GM19372 (cell line): Measurements from ENCODE around the gene RPTOR.

Experiments used
- ATAC-seq: cut with Tn5 transposase; IDR thresholded peaks from one replicate; pipeline ENCODE4 v1.9.1; 2021; ENCODE audit warnings: mild to moderate bottlenecking, low read depth, moderate library complexity; ENCODE audit not compliant: unreplicated experiment

Gene RPTOR

GRCh38 chr17:80633207-80633606 is 88.6 kb downstream of the RPTOR start:
- no peak for ATAC-seq

- no peak for ATAC-seq
These were observed 89.4 kb downstream of the RPTOR start for GRCh38 chr17:80633994-80634566.

GRCh38 chr17:80636361-80637018 is 91.9 kb downstream of the RPTOR start:
- no peak for ATAC-seq

DNA sequence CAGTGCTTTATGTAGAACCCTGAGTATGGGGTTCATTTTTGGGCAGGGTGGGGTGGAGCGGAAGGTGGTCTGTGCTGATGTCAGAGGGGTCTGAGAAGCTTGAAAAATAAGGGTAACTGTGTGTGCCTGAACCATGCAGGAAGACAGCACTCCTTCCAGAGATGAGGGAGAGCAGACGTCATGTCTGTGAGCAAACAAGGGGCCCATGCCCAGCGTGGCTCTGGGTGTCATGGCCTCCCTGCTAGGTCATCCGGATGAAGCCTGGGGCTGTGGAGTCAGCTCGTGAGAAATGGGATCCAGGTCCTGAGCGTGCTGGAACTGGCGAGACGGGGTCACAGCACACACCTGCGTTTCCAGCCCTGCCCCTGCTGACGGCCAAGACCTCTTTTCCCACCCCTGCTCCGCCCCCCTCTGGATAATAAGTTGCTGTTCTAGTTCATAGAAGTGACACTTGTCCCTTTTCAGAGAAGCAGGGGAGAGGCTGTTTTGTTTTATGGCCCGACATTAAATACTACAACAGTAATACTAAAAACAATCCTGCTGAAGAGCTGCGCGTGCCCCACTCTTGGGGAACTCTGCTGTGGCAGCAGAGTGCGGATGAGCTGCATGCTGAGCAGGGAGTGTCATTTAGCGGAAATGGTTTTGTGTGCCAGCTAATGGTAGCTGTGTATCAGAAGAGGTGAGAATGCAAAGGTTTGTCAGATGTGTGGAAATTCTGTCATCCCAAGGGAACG is 92.6 kb downstream of the RPTOR start:
- no peak for ATAC-seq

- no peak for ATAC-seq
These were observed 95.0 kb downstream of the RPTOR start for GRCh38 chr17:80639658-80640057.

DNA sequence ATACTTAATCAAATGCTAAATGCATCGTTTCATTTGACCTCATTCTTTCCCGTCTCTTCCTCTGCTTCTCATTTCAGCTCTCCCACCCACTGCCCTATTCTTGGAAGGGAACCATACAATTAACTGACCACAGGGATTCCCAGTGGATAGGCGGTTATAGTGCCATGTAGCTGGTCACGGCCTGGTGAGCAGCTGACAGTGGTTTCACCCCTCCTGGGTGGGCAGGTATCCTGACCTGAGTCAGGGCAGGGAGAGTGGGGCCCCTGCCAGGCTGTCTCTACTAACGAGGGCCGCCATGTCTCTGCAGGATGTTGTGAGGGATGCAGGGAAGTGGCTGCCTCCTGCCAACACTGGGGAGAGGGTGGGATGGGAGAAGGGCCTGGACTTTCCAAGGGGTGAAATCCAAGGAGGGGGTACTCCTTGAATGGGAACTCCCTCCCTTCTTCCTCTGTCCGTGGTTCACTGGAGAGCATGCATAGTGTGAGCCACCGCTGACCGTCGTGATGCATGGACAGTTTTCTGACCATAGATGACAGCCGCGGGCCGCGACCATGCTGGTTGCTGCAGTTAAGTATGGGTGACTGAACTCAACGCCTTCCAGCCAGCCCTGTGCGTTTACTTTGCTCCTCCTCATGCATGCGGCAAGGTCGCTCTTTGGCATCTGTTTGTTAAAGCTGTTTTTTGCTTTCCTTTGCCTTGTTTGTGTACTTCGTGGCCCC is 95.9 kb downstream of the RPTOR start:
- no peak for ATAC-seq

DNA sequence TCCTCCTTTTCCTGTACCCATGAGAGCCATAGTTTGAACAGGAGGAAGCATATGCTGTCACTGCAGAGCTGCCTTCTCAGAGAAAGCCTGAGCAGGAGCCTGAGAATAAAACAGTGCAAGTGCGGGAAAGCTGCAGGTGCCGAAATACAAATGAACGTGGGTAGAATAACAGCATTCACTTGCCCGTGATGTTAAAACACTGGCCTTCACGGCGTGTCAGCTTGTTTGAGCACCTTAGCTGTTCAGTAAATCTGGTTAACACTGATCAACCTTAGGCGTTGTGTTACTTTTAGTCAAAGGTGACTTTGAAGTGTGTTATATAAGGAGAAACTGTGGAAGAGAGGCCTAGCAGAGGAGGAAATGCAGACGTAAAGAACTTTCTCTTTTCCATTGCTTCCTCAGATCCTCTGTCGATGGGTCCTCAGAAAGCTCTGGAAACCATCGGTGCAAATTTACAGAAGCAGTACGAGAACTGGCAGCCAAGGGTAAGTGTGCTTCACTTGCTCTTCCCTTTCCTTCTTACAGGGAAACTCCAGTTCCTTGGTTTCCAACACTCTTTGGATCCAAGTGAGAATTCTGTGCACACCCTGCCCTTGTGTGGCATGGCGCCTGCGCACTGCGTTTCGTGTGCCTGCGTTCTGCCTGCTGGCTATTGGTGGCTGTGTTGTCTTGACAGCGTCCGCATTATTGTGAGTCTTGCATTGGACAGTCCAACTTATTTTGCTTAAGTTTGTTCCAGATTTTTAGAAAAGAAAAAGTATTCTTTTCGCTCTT is 98.9 kb downstream of the RPTOR start:
- ATAC-seq: no peak

DNA sequence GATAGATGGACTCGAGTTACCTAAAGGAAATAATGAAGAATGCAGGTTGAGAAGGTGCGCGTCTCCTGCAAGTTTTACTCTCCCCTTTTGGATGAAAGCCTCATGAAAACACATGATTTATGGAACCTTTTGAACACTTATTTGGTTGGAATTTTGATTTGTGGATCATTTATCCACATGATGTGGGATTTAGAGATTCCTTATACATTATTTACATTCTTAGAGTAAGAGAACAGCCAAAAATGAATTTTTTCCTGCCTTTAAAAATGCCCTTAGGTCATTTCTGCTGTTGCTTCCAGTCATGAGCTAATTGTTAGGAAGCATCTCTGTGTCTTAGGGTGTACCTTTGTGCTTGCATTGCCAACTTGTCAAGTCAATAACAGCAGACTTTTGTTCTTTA is 99.9 kb downstream of the RPTOR start:
- no peak for ATAC-seq

DNA sequence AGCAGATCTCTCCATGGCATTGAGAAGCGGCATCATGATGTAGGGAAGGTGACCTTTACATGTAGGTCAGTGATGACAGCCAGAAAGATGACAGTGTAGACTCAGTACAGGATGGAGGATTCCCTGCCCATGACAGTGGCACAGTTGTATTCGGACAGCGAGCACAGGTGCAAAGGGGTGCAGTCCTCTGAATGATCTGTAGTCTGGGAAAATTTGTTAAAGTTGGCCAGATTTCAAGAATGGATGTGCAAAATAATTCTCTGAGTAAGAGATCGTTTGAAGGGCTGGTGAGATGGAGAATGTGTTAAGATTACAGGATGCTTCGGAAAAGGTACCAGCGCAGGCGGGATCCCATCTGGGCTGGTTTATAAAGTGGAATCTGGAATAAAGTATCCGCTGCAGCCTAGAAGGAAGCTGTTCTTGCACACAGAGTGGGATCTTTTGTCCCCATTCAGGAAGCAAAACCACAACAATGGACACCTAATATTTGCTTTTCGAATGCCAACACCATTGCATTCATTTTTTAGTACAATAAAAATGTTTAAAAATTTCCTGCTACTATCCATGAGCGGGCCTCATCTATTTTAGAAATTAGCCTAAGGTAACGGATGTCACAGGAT is 101.2 kb downstream of the RPTOR start:
- ATAC-seq: no peak

DNA sequence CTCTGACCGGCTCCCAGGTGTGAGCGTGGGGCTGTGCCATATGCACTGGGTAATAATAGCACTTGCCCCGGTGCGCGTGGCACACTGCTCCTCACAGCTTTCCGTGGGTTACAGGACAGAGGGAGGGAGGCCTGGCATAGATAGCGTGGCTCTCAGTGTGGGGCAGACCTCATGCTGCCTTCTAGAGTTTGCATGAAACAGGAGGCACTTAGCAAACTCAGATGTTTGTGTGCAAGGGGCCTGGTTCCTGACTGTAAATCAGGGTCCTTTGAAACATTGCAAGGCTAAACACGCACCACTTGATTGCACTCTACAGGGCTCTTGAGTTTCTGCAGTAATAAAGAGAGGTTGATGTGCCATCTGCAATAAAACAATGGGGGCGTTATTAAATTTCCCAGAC is 101.7 kb downstream of the RPTOR start:
- ATAC-seq: no peak

DNA sequence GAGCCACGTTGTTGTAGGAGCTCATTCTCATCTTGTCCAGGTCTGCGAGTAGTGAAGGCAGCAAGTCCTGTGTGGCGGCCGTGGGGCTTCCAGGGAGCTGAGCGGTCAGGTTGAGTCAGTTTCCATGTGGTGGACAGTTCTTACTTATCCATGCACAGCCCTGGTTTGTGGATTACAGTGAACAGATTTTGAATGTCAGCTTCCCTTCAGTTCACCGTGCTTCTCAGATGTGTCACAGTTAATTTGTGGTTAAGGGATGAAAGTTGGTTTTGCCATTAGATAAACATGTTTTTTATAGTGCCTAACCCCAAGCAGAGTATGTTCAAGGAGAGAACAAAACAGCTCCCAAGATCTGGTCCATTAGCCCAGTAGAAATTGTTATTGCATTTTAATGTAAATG is 103.1 kb downstream of the RPTOR start:
- no peak for ATAC-seq

DNA sequence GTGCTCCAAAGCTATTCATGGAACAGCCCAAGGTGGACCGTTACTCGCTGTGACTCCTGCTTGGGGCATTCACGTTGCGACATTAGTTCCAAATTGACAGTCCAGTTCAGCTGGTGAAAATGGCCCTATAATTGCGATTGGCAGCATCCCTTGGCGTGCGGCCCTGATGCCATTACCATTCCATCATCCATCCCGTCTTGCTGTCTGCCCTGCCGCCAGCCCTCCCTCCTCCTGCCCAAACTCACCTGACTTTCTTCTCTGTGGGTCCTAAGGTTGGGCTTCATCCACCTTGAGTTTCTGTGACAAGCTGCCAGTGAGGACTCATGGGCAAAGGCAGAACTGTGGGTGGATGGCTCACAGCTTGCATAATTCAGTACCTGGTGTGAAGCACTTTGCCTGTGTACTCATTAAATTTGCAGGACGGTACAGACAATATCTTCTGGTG is 104.6 kb downstream of the RPTOR start:
- no peak for ATAC-seq

- no peak for ATAC-seq
These were observed 105.2 kb downstream of the RPTOR start for GRCh38 chr17:80649672-80650330.

- ATAC-seq: no peak
These were observed 105.7 kb downstream of the RPTOR start for GRCh38 chr17:80650331-80650672.

GRCh38 chr17:80650751-80651518 is 106.3 kb downstream of the RPTOR start:
- ATAC-seq: no peak

DNA sequence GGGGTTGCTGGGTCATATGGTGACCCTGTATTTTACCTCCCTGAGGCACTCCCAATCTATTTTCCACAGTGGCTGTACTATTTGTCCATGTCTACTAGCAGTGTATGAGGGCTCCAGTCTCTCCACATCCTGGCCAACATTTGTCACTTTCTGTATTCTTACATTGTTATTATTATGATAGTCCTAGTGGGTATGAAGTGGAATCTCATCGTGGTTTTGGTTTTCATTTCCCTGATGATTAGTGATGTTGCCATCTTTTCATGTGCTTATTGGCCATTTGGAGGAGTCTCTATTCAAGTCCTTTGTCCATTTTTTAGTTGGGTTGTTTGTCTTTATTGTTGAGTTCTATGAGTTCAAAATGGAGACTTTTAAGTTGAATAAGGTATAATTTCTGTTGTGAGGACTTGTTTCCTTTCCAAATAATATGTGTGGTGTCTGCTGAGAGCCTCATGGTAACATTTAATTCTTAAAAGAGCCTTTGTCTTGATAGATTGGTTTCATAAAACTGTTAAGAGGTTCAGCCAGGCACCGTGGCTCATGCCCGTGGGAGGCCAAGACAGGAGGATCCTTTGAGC is 108.2 kb downstream of the RPTOR start:
- no peak for ATAC-seq

- no peak for ATAC-seq
These were observed 109.2 kb downstream of the RPTOR start for GRCh38 chr17:80653856-80654255.

- no peak for ATAC-seq
These were observed 111.0 kb downstream of the RPTOR start for GRCh38 chr17:80655608-80656007.

GRCh38 chr17:80656590-80656989 is 112.0 kb downstream of the RPTOR start:
- ATAC-seq: no peak
